H9 (cell line): ENCODE data around the gene CRELD2. TPM values are rescaled to one million over a fixed set of nuclear protein-coding genes. Genes with fewer than 3 reads are reported as not detected.

Source experiments
- DNase-seq: peaks from one replicate; pipeline ENCODE4 v3.0.0-alpha.2; 2017
- H2AFZ ChIP-seq: one replicate; pipeline ENCODE4 v1.6.1; 2013; ENCODE audit warnings: mild to moderate bottlenecking, low read length, control low read depth, moderate library complexity
- H2AK5ac ChIP-seq: 2 replicates; pipeline ENCODE4 v1.6.1; 2013; ENCODE audit warnings: low read length, control low read depth, mixed read lengths; ENCODE audit not compliant: insufficient read length
- H2BK120ac ChIP-seq: one replicate; pipeline ENCODE4 v1.6.1; 2013; ENCODE audit warnings: low read depth, mild to moderate bottlenecking, low read length, control low read depth, inconsistent platforms; ENCODE audit not compliant: poor library complexity, severe bottlenecking
- H2BK12ac ChIP-seq: 2 replicates; pipeline ENCODE4 v1.6.1; 2013; ENCODE audit warnings: low read length, control low read depth, mixed read lengths, low read depth; ENCODE audit not compliant: insufficient read length
- H2BK15ac ChIP-seq: 2 replicates; pipeline ENCODE4 v1.6.1; 2013; ENCODE audit warnings: low read depth, low read length, control low read depth
- H2BK20ac ChIP-seq: one replicate; pipeline ENCODE4 v1.6.1; 2013; ENCODE audit warnings: low read depth, mild to moderate bottlenecking, low read length, control low read depth, inconsistent platforms; ENCODE audit not compliant: poor library complexity, severe bottlenecking
- H2BK5ac ChIP-seq: 2 replicates; pipeline ENCODE4 v1.6.1; 2013; ENCODE audit warnings: low read length, control low read depth, mixed read lengths; ENCODE audit not compliant: insufficient read length
- H3K14ac ChIP-seq: 2 replicates; pipeline ENCODE4 v1.6.1; 2013; ENCODE audit warnings: low read length, control low read depth; ENCODE audit not compliant: insufficient read depth
- H3K18ac ChIP-seq: 2 replicates; pipeline ENCODE4 v1.6.1; 2013; ENCODE audit warnings: low read depth, mild to moderate bottlenecking, mixed read lengths, low read length, control low read depth; ENCODE audit not compliant: insufficient read length
- H3K23ac ChIP-seq: 2 replicates; pipeline ENCODE4 v1.6.1; 2013; ENCODE audit warnings: low read length, control low read depth, mixed read lengths, low read depth; ENCODE audit not compliant: insufficient read length
- H3K23me2 ChIP-seq: 2 replicates; pipeline ENCODE4 v1.6.1; 2013; ENCODE audit warnings: low read depth, mild to moderate bottlenecking, mixed read lengths, low read length, control low read depth; ENCODE audit not compliant: insufficient read length, poor library complexity, severe bottlenecking
- H3K27ac ChIP-seq: 2 replicates; pipeline ENCODE4 v1.5.1; 2013; ENCODE audit warnings: low read length, control low read depth, mixed read lengths, low read depth; ENCODE audit not compliant: insufficient read length
- H3K27me3 ChIP-seq: 2 replicates; pipeline ENCODE4 v1.6.1; 2013; ENCODE audit warnings: low read length, control low read depth, inconsistent platforms; ENCODE audit not compliant: insufficient read depth
- H3K4ac ChIP-seq: 2 replicates; pipeline ENCODE4 v1.6.1; 2013; ENCODE audit warnings: low read depth, mild to moderate bottlenecking, control low read depth, inconsistent platforms, low read length, moderate library complexity
- H3K4me1 ChIP-seq: 2 replicates; pipeline ENCODE4 v1.6.1; 2013; ENCODE audit warnings: low read length, control low read depth, inconsistent platforms; ENCODE audit not compliant: insufficient read depth
- H3K4me2 ChIP-seq: 2 replicates; pipeline ENCODE4 v1.6.1; 2013; ENCODE audit warnings: low read length, control low read depth, mixed read lengths; ENCODE audit not compliant: insufficient read length, insufficient read depth
- H3K56ac ChIP-seq: 2 replicates; pipeline ENCODE4 v1.6.1; 2013; ENCODE audit warnings: low read depth, mild to moderate bottlenecking, mixed read lengths, low read length, control low read depth; ENCODE audit not compliant: insufficient read length
- H3K79me1 ChIP-seq: 2 replicates; pipeline ENCODE4 v1.6.1; 2013; ENCODE audit warnings: low read depth, mild to moderate bottlenecking, moderate library complexity, low read length, control low read depth, inconsistent platforms; ENCODE audit not compliant: insufficient read depth, poor library complexity, severe bottlenecking
- H3K79me2 ChIP-seq: 2 replicates; pipeline ENCODE4 v1.6.1; 2013; ENCODE audit warnings: low read length, control low read depth, inconsistent platforms; ENCODE audit not compliant: insufficient read depth
- H3K9ac ChIP-seq: 2 replicates; pipeline ENCODE4 v1.6.1; 2013; ENCODE audit warnings: low read length, control low read depth, mixed read lengths; ENCODE audit not compliant: insufficient read length; ENCODE audit errors: extremely low read depth
- H3K9me3 ChIP-seq: one replicate; pipeline ENCODE4 v1.6.1; 2013; ENCODE audit warnings: low read depth, low read length, inconsistent platforms; ENCODE audit not compliant: control insufficient read depth
- H3T11ph ChIP-seq: one replicate; pipeline ENCODE4 v1.6.1; 2013; ENCODE audit warnings: mild to moderate bottlenecking, low read length, control low read depth, inconsistent platforms
- H4K20me1 ChIP-seq: one replicate; pipeline ENCODE4 v1.6.1; 2013; ENCODE audit not compliant: control insufficient read depth, insufficient read length, insufficient read depth
- H4K5ac ChIP-seq: 2 replicates; pipeline ENCODE4 v1.6.1; 2013; ENCODE audit warnings: low read depth, mild to moderate bottlenecking, mixed read lengths, low read length, control low read depth; ENCODE audit not compliant: insufficient read length
- H4K8ac ChIP-seq: replicated peaks from 2 replicates; pipeline ENCODE4 v1.6.1; 2013; ENCODE audit warnings: low read length, control low read depth, mixed read lengths, low read depth; ENCODE audit not compliant: insufficient read length
- H4K91ac ChIP-seq: 2 replicates; pipeline ENCODE4 v1.6.1; 2013; ENCODE audit warnings: low read depth, mild to moderate bottlenecking, moderate library complexity, mixed read lengths, low read length, control low read depth; ENCODE audit not compliant: insufficient read length
- H3K27ac Mint-ChIP-seq, 3 experiments: 2 replicates in 2 of 3; 3 replicates in 1 of 3; pipeline ENCODE4 v1.8.0; 2020 to 2021; ENCODE audit warnings: mixed read lengths in 3 of 3, mild to moderate bottlenecking in 1 of 3, moderate library complexity in 1 of 3
- H3K27me3 Mint-ChIP-seq: 2 replicates; pipeline ENCODE4 v1.8.0; 2021; ENCODE audit warnings: low read depth, mild to moderate bottlenecking, moderate library complexity, mixed read lengths
- H3K36me3 Mint-ChIP-seq, 3 experiments: 2 replicates in 2 of 3; 3 replicates in 1 of 3; pipeline ENCODE4 v1.8.0; 2020 to 2021; ENCODE audit warnings: low read depth in 3 of 3, mixed read lengths in 3 of 3; ENCODE audit not compliant: insufficient read depth in 1 of 3
- H3K4me1 Mint-ChIP-seq, 2 experiments: 2 replicates each; pipeline ENCODE4 v1.8.0; 2020; ENCODE audit warnings: mixed read lengths in 2 of 2
- H3K4me3 Mint-ChIP-seq, 2 experiments: 2 replicates in 1 of 2; 3 replicates in 1 of 2; pipeline ENCODE4 v1.8.0; 2020 to 2021; ENCODE audit warnings: mild to moderate bottlenecking in 2 of 2, mixed read lengths in 2 of 2, moderate library complexity in 1 of 2
- H3K9me3 Mint-ChIP-seq, 2 experiments: 2 replicates in 1 of 2; 3 replicates in 1 of 2; pipeline ENCODE4 v1.8.0; 2020; ENCODE audit warnings: mild to moderate bottlenecking in 2 of 2, mixed read lengths in 2 of 2, moderate library complexity in 1 of 2
- WGBS: extraction: QIAGEN DNeasy Blood & Tissue Kit; methylation state at CpG from one replicate; pipeline ENCODE4 v1.1.7; 2013; ENCODE audit warnings: missing lambda C conversion rate, low lambda C conversion rate, mixed read lengths; ENCODE audit not compliant: insufficient read length; ENCODE audit errors: extremely low coverage; 5-methylcytosine and 5-hydroxymethylcytosine counted together
- total RNA-seq: library from RNA; stranded (reverse); gene quantifications from 2 replicates; pipeline ENCODE4 v1.2.1, GENCODE V29; 2021
- TF ChIP-seq, protein P1 (sequence below): fragments of 200-600 bp; sonication (generic); conservative IDR thresholded peaks from 3 replicates; pipeline ENCODE4 v1.8.0; 2021; ENCODE audit warnings: antibody characterized with exemption, mild to moderate bottlenecking

The CRELD2 gene
- total RNA-seq, 1 experiment from 2014 or later = 34.7 TPM

- Histone ChIP-seq H3K27ac (no peak overlapping the region), H3K4ac (no peak overlapping the region), H2BK12ac (no peak overlapping the region), H2BK15ac (no peak overlapping the region), H3K23ac (no peak overlapping the region), H3K4me1 (no peaks in the 10 kb centered on the region), H2AK5ac (no peak overlapping the region), H2AFZ (no peak overlapping the region), H4K8ac (no peak overlapping the region), H3K27me3 (no peaks in the 10 kb centered on the region), H2BK5ac (no peak overlapping the region), H3K18ac (no peak overlapping the region), H4K5ac (no peak overlapping the region), H3K4me2 (no peak overlapping the region), H2BK20ac (no peak overlapping the region), H4K20me1 (no peaks in the 10 kb centered on the region), H2BK120ac (no peak overlapping the region), H3K79me1 (no peaks in the 10 kb centered on the region), H3K23me2 (no peaks in the 10 kb centered on the region), H3K14ac (no peak overlapping the region), H3K56ac (no peak overlapping the region), H3K9ac (no peak overlapping the region), H3K9me3 (no peaks in the 10 kb centered on the region), H3K79me2 (no peaks in the 10 kb centered on the region), H3T11ph (no peak overlapping the region), H4K91ac (no peak overlapping the region)
- no peaks in the 10 kb centered on the region for H3K36me3 Mint-ChIP-seq
- peaks cover 13 to 23% of the 10 kb centered on the region in 2 experiments for H3K4me1 Mint-ChIP-seq
- no peak overlapping the region for H3K4me3 Mint-ChIP-seq
- no CpG with 5 or more reads among the region's 25 CpGs for WGBS
- TF ChIP-seq, protein P1, sequence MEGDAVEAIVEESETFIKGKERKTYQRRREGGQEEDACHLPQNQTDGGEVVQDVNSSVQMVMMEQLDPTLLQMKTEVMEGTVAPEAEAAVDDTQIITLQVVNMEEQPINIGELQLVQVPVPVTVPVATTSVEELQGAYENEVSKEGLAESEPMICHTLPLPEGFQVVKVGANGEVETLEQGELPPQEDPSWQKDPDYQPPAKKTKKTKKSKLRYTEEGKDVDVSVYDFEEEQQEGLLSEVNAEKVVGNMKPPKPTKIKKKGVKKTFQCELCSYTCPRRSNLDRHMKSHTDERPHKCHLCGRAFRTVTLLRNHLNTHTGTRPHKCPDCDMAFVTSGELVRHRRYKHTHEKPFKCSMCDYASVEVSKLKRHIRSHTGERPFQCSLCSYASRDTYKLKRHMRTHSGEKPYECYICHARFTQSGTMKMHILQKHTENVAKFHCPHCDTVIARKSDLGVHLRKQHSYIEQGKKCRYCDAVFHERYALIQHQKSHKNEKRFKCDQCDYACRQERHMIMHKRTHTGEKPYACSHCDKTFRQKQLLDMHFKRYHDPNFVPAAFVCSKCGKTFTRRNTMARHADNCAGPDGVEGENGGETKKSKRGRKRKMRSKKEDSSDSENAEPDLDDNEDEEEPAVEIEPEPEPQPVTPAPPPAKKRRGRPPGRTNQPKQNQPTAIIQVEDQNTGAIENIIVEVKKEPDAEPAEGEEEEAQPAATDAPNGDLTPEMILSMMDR = no peak
- H3K9me3 Mint-ChIP-seq = no peaks in the 10 kb centered on the region; a peak in 2 of 5 replicates
- no peak overlapping the region for H3K27ac Mint-ChIP-seq
- DNase-seq = no peak
- no peaks in the 10 kb centered on the region for H3K27me3 Mint-ChIP-seq
Measured at GRCh38 chr22:49943771-49944398, 25.5 kb downstream of the CRELD2 start.
